Subcutaneous abdominal adipose tissue (tissue), 5 donors: ENCODE data around the gene TMEM190.

Experiments
- H3K27ac ChIP-seq: one replicate; pipeline ENCODE4 v1.7.0; 2013; ENCODE audit warnings: low read depth, mild to moderate bottlenecking, inconsistent platforms, low read length, moderate library complexity
- H3K27me3 ChIP-seq, 5 donors: one replicate each; pipeline ENCODE4 v1.7.0; 2013; ENCODE audit warnings: low read length in 5 of 5, inconsistent platforms in 1 of 5; ENCODE audit not compliant: control insufficient read depth in 5 of 5, insufficient read depth in 4 of 5
- H3K36me3 ChIP-seq, 5 donors: one replicate each; pipeline ENCODE4 v1.7.0; 2013; ENCODE audit warnings: low read length in 5 of 5; ENCODE audit not compliant: control insufficient read depth in 5 of 5, insufficient read depth in 5 of 5
- H3K4me1 ChIP-seq, 5 donors: one replicate each; pipeline ENCODE4 v1.7.0; 2013; ENCODE audit warnings: low read length in 5 of 5, mild to moderate bottlenecking in 3 of 5, moderate library complexity in 1 of 5; ENCODE audit not compliant: control insufficient read depth in 5 of 5, insufficient read depth in 5 of 5
- H3K4me3 ChIP-seq, 5 donors: one replicate each; pipeline ENCODE4 v1.7.0; 2013; ENCODE audit warnings: low read length in 5 of 5, low read depth in 1 of 5
- H3K9ac ChIP-seq, 5 donors: one replicate each; pipeline ENCODE4 v1.7.0; 2013; ENCODE audit warnings: low read length in 5 of 5, mild to moderate bottlenecking in 4 of 5, moderate library complexity in 3 of 5
- H3K9me3 ChIP-seq, 5 donors: one replicate each; pipeline ENCODE4 v1.7.0; 2013; ENCODE audit warnings: low read length in 5 of 5; ENCODE audit not compliant: control insufficient read depth in 5 of 5
- donor health status: healthy.
- donor health status: healthy.
- donor health status: healthy.
- donor health status: healthy.
- donor health status: healthy.

TMEM190 gene

GRCh38 chr19:55362174-55362989 lies 14.2 kb upstream of the TMEM190 start:
- H3K4me3 ChIP-seq = no peak overlapping the region
- no peaks in the 10 kb centered on the region for H3K9me3 ChIP-seq
- H3K36me3 ChIP-seq = no peaks in the 10 kb centered on the region
- no peaks in the 10 kb centered on the region for H3K4me1 ChIP-seq
- H3K27me3 ChIP-seq = peaks cover 0 to 9% (median 1%) of the 10 kb centered on the region in 5 donors
- no peak overlapping the region for H3K9ac ChIP-seq
- H3K27ac ChIP-seq = no peak overlapping the region

GRCh38 chr19:55362990-55363716 lies 13.5 kb upstream of the TMEM190 start, which contains the start of gene GARIN5B:
GARIN5B (minus strand) TSS chr19:55363260; CDS start chr19:55363066, 194 bp downstream.
- Histone ChIP-seq H3K36me3 (no peaks in the 10 kb centered on the region), H3K9me3 (no peaks in the 10 kb centered on the region), H3K4me3 (no peak within 1 kb of the TSS), H3K4me1 (no peaks in the 10 kb centered on the region), H3K9ac (no peak within 1 kb of the TSS), H3K27me3 (peaks cover 3 to 13% (median 5%) of the 10 kb centered on the region in 5 donors), H3K27ac (no peak within 1 kb of the TSS)

- Histone ChIP-seq H3K9ac (no peak overlapping the region), H3K4me3 (no peak overlapping the region), H3K27ac (no peak overlapping the region), H3K9me3 (no peaks in the 10 kb centered on the region), H3K36me3 (no peaks in the 10 kb centered on the region), H3K27me3 (peaks cover 16 to 30% (median 20%) of the 10 kb centered on the region in 5 donors), H3K4me1 (peaks cover 0 to 12% (median 8%) of the 10 kb centered on the region in 5 donors)
Observed at GRCh38 chr19:55365245-55365644, 11.4 kb upstream of the TMEM190 start.

- Histone ChIP-seq H3K27me3 (peaks cover 20 to 35% (median 25%) of the 10 kb centered on the region in 5 donors), H3K9ac (no peak overlapping the region), H3K36me3 (no peaks in the 10 kb centered on the region), H3K4me1 (peaks cover 0 to 12% (median 8%) of the 10 kb centered on the region in 5 donors), H3K4me3 (no peak overlapping the region), H3K27ac (no peak overlapping the region), H3K9me3 (no peaks in the 10 kb centered on the region)
Observed at GRCh38 chr19:55365964-55366363, 10.7 kb upstream of the TMEM190 start.

- H3K36me3 ChIP-seq = no peaks in the 10 kb centered on the region
- H3K9me3 ChIP-seq = no peaks in the 10 kb centered on the region
- H3K27ac ChIP-seq = no peak overlapping the region
- peaks cover 0 to 12% (median 8%) of the 10 kb centered on the region in 5 donors for H3K4me1 ChIP-seq
- H3K27me3 ChIP-seq = peaks cover 21 to 40% (median 27%) of the 10 kb centered on the region in 5 donors
- H3K4me3 ChIP-seq = no peak overlapping the region
- H3K9ac ChIP-seq = no peak overlapping the region
Observed at GRCh38 chr19:55366790-55367189, 9.8 kb upstream of the TMEM190 start.

GRCh38 chr19:55368106-55368505 lies 8.5 kb upstream of the TMEM190 start:
- no peak overlapping the region for H3K4me3 ChIP-seq
- no peaks in the 10 kb centered on the region for H3K36me3 ChIP-seq
- peaks cover 0 to 12% (median 8%) of the 10 kb centered on the region in 5 donors for H3K4me1 ChIP-seq
- no peaks in the 10 kb centered on the region for H3K9me3 ChIP-seq
- no peak overlapping the region for H3K9ac ChIP-seq
- peaks cover 32 to 51% (median 36%) of the 10 kb centered on the region in 5 donors for H3K27me3 ChIP-seq
- no peak overlapping the region for H3K27ac ChIP-seq

GRCh38 chr19:55368701-55369563 lies 7.7 kb upstream of the TMEM190 start:
- H3K4me1 ChIP-seq = peaks cover 0 to 14% (median 8%) of the 10 kb centered on the region in 5 donors
- H3K27me3 ChIP-seq = peaks cover 33 to 58% (median 41%) of the 10 kb centered on the region in 5 donors
- H3K27ac ChIP-seq = no peak overlapping the region
- no peaks in the 10 kb centered on the region for H3K36me3 ChIP-seq
- H3K9me3 ChIP-seq = no peaks in the 10 kb centered on the region
- H3K4me3 ChIP-seq = peak overlapping the region in 1 of 5 donors; percentile 3
- peak overlapping the region in 1 of 5 donors; percentile 20 for H3K9ac ChIP-seq

- peak overlapping the region in 2 of 5 donors; percentile 13 to 40 for H3K4me3 ChIP-seq
Observed at GRCh38 chr19:55369653-55370304, 6.8 kb upstream of the TMEM190 start.

GRCh38 chr19:55370305-55370988 lies 6.2 kb upstream of the TMEM190 start, which contains the start of gene IL11:
IL11 (minus strand) TSS chr19:55370463; CDS start chr19:55370310, 153 bp downstream.
- no peaks in the 10 kb centered on the region for H3K36me3 ChIP-seq
- peak within 1 kb of the TSS in 2 of 5 donors; percentile 13 to 40 for H3K4me3 ChIP-seq
- peaks cover 39 to 68% (median 44%) of the 10 kb centered on the region in 5 donors for H3K27me3 ChIP-seq
- H3K4me1 ChIP-seq = peaks cover 0 to 17% (median 10%) of the 10 kb centered on the region in 5 donors
- no peak within 1 kb of the TSS for H3K27ac ChIP-seq
- no peak within 1 kb of the TSS for H3K9ac ChIP-seq
- no peaks in the 10 kb centered on the region for H3K9me3 ChIP-seq

More at GRCh38 chr19:55369653-55370304, 6.8 kb upstream of the TMEM190 start:
- no peaks in the 10 kb centered on the region for H3K36me3 ChIP-seq
- H3K4me1 ChIP-seq = peaks cover 0 to 17% (median 10%) of the 10 kb centered on the region in 5 donors
- H3K9ac ChIP-seq = no peak overlapping the region
- peaks cover 36 to 64% (median 42%) of the 10 kb centered on the region in 5 donors for H3K27me3 ChIP-seq
- H3K9me3 ChIP-seq = no peaks in the 10 kb centered on the region
- no peak overlapping the region for H3K27ac ChIP-seq
